ENCODE data around the gene GAN.

- TF ChIP-seq CTCF (IDR thresholded peaks at IDR 0.05 in 4 of 5, conservative IDR thresholded peaks at IDR 0.05 in 1 of 5) (no peak), POLR2A (IDR thresholded peaks at IDR 0.05) (no peak)
These were observed 118.3 kb downstream of the GAN start for GRCh38 chr16:81432937-81433557.
